ENCODE measurements around the gene EFNB3. TPM values are rescaled to one million over a fixed set of nuclear protein-coding genes. Genes with fewer than 3 reads are reported as not detected.

Gene EFNB3
- total RNA-seq, 1 experiment from 2014 or later: 2.5 TPM

DNA sequence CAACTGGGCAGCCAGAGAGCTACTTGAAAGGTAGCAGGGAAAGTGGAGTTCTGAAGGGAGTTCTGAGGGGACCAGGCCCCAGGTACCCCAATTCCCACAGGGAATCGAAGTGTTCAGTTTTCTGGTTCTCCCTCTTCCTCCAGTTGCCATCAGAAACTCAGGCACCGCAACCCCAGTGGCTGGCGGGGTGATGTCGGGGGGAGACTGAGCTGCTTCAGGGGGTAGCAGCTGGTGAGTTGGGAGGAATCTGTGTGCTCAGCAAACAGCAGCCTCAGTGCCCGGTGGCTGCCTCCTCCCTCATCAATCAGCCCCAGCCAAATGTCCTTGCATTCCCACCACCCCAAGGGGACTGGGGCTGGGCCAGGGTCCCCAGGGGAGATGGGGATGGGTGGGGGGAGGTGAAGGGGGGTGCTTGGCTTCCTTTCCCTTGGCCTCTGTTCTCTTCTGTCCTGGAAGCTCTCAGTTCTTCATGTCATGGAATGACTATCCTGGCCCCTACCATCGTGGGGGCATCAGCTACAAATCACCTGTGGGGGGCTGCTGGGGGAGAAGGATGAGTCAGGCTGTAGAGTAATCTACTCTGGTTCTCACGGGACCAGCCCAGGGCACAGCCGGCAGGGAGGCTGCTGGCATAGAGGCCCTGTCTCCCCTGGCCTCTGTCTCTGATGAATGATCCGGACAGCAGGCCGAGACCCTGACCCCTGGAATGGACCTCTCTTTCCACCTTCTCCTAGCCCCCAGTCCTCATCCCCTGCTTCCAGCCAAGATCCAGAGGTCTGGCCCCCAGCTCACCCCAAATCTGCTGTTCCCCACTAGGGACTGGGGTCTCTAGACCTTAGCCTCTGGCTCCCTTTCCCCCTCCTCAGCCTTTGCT is 10.0 kb downstream of the EFNB3 start:
- in situ Hi-C loops (cut with HindIII; ENCODE audit: low pct_unique_long_range_greater_than_20kb, low sequenced_read_pairs): no loop called here

DNA sequence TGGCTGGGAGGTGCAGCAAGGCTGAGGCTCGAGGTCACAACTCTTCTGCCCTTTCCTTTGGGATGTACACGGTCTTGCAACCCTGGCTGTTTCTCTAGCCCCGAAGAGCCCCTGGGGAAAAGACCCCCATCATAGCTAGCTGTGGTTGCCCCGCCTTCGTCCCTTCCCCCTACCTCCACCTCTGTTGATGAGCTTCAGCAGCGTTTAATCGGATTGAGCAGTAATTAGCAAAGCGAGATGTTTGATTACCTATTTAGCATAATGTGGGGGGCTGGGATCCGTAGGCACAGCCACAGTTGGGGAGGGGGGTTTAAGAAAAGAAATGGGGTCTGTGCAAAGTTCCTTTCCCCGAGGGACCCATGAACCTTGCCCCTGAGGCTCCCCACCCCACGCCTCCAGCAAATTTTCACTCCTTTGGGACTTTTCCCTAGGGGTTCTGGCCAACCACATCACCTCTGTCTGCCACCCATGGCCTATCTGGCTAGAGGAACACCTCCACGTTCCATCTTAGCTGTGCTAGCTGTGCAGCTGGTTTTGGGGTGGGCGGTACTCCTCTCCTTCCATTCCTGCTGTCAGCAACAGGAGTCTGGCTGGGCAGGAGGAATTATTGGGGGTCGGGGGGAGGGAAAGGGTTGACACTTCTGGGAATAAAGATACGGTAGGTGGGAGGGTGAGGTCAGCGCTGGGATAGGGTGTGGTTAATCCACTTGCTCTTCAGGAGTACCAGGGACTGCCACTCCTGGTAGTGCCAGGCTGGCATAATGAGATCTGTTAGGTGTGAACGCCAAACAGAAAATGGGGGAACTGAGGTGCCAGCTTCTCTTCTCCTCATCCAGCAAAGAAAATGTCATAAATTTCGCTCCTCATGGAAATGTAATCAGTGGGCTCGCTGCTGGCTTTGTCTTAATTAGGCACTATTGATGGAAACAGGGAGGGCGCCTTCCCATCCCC is 11.2 kb downstream of the EFNB3 start:
- DNase-seq (ENCODE audit: low read depth, low spot score) (no peak), ATAC-seq (no peak)
- in situ Hi-C loops (cut with HindIII; ENCODE audit: low pct_unique_long_range_greater_than_20kb, low sequenced_read_pairs) (no loop called here), intact Hi-C loops (cut with micrococcal nuclease; ENCODE audit: unreplicated experiment) (no loop called here)
- H3K27me3 ChIP-seq (ENCODE audit: control insufficient read depth, insufficient read depth, low read length): no peaks in the 10 kb centered on the region
- BruUV-seq (replicated peaks): TSS peak; percentile 71
- H3K27ac ChIP-seq (ENCODE audit: low read length): peak overlapping the region; percentile 64
- H3K36me3 ChIP-seq (ENCODE audit: control insufficient read depth, insufficient read depth, low read length): no peaks in the 10 kb centered on the region
- no peaks in the 10 kb centered on the region for H3K9me3 ChIP-seq (ENCODE audit: control insufficient read depth, insufficient read depth, low read depth, low read length)
- CTCF ChIA-PET: interaction anchor here (0.8 to 0.9 kb wide), 2 partner anchors 11 to 65 kb away, joined by 3 to 6 read pairs; partner anchors contain the start of gene EFNB3
- H3K4me3 ChIP-seq (ENCODE audit: low read depth in 2 of 2, low read length in 2 of 2): peak overlapping the region; percentile 55 to 64
- TF ChIP-seq SIN3A (IDR thresholded peaks at IDR 0.05; ENCODE audit: borderline replicate concordance, insufficient read depth, low read depth, low read length) (no peak), POLR2AphosphoS5 (IDR thresholded peaks at IDR 0.05; ENCODE audit: low read depth, low read length) (no peak), CTCF (IDR thresholded peaks at IDR 0.05) (no peak), TCF7L2 (IDR thresholded peaks at IDR 0.05; ENCODE audit: low read depth, low read length) (no peak)
- TF ChIP-seq, protein P1, sequence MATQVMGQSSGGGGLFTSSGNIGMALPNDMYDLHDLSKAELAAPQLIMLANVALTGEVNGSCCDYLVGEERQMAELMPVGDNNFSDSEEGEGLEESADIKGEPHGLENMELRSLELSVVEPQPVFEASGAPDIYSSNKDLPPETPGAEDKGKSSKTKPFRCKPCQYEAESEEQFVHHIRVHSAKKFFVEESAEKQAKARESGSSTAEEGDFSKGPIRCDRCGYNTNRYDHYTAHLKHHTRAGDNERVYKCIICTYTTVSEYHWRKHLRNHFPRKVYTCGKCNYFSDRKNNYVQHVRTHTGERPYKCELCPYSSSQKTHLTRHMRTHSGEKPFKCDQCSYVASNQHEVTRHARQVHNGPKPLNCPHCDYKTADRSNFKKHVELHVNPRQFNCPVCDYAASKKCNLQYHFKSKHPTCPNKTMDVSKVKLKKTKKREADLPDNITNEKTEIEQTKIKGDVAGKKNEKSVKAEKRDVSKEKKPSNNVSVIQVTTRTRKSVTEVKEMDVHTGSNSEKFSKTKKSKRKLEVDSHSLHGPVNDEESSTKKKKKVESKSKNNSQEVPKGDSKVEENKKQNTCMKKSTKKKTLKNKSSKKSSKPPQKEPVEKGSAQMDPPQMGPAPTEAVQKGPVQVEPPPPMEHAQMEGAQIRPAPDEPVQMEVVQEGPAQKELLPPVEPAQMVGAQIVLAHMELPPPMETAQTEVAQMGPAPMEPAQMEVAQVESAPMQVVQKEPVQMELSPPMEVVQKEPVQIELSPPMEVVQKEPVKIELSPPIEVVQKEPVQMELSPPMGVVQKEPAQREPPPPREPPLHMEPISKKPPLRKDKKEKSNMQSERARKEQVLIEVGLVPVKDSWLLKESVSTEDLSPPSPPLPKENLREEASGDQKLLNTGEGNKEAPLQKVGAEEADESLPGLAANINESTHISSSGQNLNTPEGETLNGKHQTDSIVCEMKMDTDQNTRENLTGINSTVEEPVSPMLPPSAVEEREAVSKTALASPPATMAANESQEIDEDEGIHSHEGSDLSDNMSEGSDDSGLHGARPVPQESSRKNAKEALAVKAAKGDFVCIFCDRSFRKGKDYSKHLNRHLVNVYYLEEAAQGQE (IDR thresholded peaks at IDR 0.05; ENCODE audit: insufficient read depth in 1 of 2, low read depth in 2 of 2, low read length in 1 of 2): no peak
- POLR2A ChIA-PET: no interaction called here
- H3K4me1 ChIP-seq (ENCODE audit: control insufficient read depth, insufficient read depth, low read length): peaks cover 5% of the 10 kb centered on the region

More for the DNA sequence above, 10.0 kb downstream of the EFNB3 start:
- Histone ChIP-seq H3K4me1 (ENCODE audit: control insufficient read depth, insufficient read depth, low read length) (peaks cover 5% of the 10 kb centered on the region), H3K36me3 (ENCODE audit: control insufficient read depth, insufficient read depth, low read length) (no peaks in the 10 kb centered on the region), H3K27ac (ENCODE audit: low read length) (no peak overlapping the region), H3K27me3 (ENCODE audit: control insufficient read depth, insufficient read depth, low read length) (no peaks in the 10 kb centered on the region), H3K9me3 (ENCODE audit: control insufficient read depth, insufficient read depth, low read depth, low read length) (no peaks in the 10 kb centered on the region), H3K4me3 (ENCODE audit: low read depth in 2 of 2, low read length in 2 of 2) (no peak overlapping the region)
- DNase-seq (ENCODE audit: low read depth, low spot score) (no peak), ATAC-seq (no peak)
- POLR2A ChIA-PET: interaction anchor here (0.8 to 1.0 kb wide), 2 partner anchors 21 to 28 kb away, joined by 3 read pairs; partner anchors contain the start of gene TP53
- no peak for TF ChIP-seq SIN3A (IDR thresholded peaks at IDR 0.05; ENCODE audit: borderline replicate concordance, insufficient read depth, low read depth, low read length)
- no peak for TF ChIP-seq CTCF (IDR thresholded peaks at IDR 0.05)
- TF ChIP-seq POLR2AphosphoS5 (IDR thresholded peaks at IDR 0.05; ENCODE audit: low read depth, low read length): no peak
- CTCF ChIA-PET: interaction anchor here (0.5 to 0.6 kb wide), 2 partner anchors 337 to 998 kb away, joined by 3 to 5 read pairs; no protein-coding TSS in a partner anchor
- no TSS peak for BruUV-seq (replicated peaks)
- intact Hi-C loops (cut with micrococcal nuclease; ENCODE audit: unreplicated experiment): no loop called here

Measured in Panc1 (cell line).